GM13977 (cell line): ENCODE data around the gene RNF182.

Experiments
- DNase-seq: peaks from one replicate; pipeline ENCODE4 v3.0.0; 2012; ENCODE audit warnings: low spot score
- in situ Hi-C: fragments of 300-500 bp; cut with MboI; formaldehyde crosslinking; loops from one replicate; pipeline ENCODE4 v1.12.0; 2022; ENCODE audit warnings: low sequenced_read_pairs, low pct_unique_long_range_greater_than_20kb, mixed read lengths, inconsistent platforms; ENCODE audit not compliant: unreplicated experiment
- TF ChIP-seq, protein P1 (sequence below): IDR thresholded peaks from 2 replicates; pipeline ENCODE4 v1.5.1; 2012; ENCODE audit warnings: mild to moderate bottlenecking, control low read depth; ENCODE audit not compliant: insufficient read depth; ENCODE audit errors: extremely low read depth, missing control alignments

Gene RNF182

DNA sequence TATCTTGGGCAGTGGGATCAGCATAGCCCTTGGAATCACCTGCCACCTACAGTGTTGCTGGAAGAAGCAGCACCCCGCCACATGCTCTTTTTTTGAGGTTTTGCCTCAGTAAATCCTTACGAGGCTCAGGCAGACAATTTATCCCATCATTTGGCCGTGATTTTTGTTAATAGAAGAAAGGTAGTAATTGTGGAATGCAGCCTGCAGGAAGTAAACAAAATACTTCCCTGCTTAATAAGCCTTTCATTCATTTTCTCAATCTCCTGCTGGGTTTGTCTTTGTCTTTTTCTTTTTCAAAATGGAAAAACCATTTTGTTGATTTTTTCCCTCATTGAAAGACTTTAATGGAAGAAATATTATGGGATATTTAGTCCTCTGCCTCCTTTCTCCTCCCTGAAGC, 99.1 kb downstream of the RNF182 start:
- TF ChIP-seq, protein P1, sequence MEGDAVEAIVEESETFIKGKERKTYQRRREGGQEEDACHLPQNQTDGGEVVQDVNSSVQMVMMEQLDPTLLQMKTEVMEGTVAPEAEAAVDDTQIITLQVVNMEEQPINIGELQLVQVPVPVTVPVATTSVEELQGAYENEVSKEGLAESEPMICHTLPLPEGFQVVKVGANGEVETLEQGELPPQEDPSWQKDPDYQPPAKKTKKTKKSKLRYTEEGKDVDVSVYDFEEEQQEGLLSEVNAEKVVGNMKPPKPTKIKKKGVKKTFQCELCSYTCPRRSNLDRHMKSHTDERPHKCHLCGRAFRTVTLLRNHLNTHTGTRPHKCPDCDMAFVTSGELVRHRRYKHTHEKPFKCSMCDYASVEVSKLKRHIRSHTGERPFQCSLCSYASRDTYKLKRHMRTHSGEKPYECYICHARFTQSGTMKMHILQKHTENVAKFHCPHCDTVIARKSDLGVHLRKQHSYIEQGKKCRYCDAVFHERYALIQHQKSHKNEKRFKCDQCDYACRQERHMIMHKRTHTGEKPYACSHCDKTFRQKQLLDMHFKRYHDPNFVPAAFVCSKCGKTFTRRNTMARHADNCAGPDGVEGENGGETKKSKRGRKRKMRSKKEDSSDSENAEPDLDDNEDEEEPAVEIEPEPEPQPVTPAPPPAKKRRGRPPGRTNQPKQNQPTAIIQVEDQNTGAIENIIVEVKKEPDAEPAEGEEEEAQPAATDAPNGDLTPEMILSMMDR: no peak
- no peak for DNase-seq
- in situ Hi-C loops: no loop called here

DNA sequence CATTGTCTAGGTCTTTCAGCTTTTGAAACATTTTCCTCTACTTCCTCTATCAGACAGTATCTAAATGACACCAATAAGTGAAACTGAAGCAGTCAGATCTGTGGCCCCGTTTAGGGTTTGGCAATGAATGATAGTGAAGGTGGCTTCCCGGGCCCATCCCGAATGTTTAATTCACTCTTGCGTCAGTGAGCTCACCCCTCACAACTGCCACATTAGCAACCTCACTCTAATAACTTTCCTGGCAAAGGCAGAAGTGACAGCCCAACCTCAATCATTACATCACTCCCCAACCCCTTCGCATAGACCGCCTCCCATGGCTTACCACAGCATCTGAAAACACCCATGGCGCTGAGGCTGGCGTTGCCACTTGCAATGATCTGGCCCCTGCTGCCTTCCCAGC, 100.4 kb downstream of the RNF182 start:
- DNase-seq: no peak
- in situ Hi-C loops: no loop called here
- TF ChIP-seq, protein P1: no peak

DNA sequence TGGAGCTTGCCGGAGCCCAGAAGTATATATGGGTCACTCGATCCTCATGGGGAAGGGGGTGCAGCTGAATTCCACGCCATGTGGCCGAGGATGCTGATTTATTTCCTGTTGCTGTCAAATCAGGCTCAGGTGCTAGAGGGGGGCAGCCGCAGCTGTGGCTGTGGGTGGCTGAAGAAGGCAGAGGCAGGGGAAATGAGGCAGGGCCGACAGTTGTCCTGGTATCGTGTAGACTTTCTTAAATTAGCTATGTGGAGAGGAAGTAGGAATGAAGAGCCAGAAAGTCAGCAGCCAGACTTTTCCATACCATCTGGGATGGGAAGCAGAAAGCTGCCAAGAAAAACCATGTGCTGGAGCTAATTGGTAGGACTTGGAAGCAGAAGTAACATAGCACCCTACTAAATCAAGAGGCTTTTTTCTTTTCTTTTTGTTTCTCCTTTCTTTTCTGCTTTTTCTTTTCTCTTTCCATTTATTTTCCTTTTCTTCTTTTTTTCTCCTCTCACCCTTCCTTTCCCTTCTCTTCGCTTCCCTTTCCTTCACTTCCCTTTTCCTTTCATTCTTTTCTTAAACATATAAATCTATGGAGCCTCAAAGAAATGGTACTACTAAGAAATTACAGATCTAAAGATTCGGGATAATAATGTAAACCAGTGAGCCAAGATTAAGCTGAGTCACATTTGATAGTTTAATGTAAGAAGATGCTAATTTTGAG, 102.2 kb downstream of the RNF182 start:
- DNase-seq: no peak
- TF ChIP-seq, protein P1: no peak
- in situ Hi-C loops: no loop called here

DNA sequence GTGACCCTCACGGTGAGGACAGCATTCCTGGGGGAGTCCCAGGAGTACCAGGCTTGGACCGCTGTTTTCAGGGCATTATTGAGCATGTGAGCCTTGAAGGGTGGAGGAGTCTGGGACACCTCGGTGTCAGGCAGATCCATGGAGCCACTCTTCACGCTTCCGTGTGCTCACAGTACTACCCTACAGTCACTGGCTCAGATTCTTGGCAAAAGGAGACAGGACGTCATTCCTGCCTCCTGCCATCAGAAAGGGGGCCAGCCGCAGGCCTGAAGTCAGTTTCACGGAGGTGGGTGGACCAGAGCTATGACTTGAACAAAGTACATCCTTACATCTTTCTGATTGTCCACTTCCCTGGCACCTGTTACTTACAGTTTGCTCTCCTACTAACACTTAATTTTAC, 103.9 kb downstream of the RNF182 start:
- in situ Hi-C loops: no loop called here
- TF ChIP-seq, protein P1: no peak
- no peak for DNase-seq

DNA sequence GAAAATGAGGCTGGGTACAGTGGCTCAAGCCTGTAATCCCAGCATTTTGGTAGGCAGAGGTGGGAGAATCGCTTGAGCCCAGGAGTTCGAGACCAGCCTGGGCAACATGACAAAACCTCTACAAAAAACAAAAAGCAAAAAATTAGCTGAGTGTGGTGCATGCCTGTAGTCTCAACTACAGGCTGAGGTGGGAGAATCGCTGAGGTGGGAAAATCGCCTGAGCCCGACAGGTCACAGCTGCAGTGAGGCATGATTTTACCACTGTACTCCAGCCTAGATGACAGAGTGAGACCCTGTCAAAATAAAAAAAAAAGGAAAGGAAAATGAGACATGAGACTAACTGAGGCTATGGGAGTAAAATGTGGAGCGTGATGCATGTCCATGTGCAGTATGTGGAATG, 104.9 kb downstream of the RNF182 start:
- in situ Hi-C loops: no loop called here
- no peak for DNase-seq
- TF ChIP-seq, protein P1: no peak
